HEK293T (cell line): ENCODE data around the gene DOK1.

Experiments
- CTCF ChIA-PET: fragments of 350-600 bp; formaldehyde crosslinking; extraction: SDS; loops from one replicate; lab custom pipeline; 2021; ENCODE audit warnings: antibody characterized with exemption, inconsistent platforms; lab: Yijun Ruan, JAX
- POLR2A ChIA-PET: fragments of 350-600 bp; formaldehyde crosslinking; extraction: SDS; loops from one replicate; lab custom pipeline; 2020; ENCODE audit warnings: antibody characterized with exemption, inconsistent platforms; lab: Yijun Ruan, JAX
- DNase-seq: peaks from one replicate; pipeline ENCODE4 v3.0.0; 2012; ENCODE audit warnings: mixed read lengths; ENCODE audit errors: extremely low spot score
- ARNT ChIP-seq: fragments of 450-650 bp; IDR thresholded peaks from 2 replicates; pipeline ENCODE4 v1.6.1; 2017; ENCODE audit warnings: mild to moderate bottlenecking
- BHLHE40 ChIP-seq: fragments of 450-650 bp; IDR thresholded peaks from 2 replicates; pipeline ENCODE4 v1.6.1; 2016; ENCODE audit warnings: mild to moderate bottlenecking, moderate library complexity, borderline replicate concordance
- CTBP1 ChIP-seq: fragments of 450-650 bp; IDR thresholded peaks from 2 replicates; pipeline ENCODE4 v1.6.1; 2016; ENCODE audit warnings: borderline replicate concordance
- ELF4 ChIP-seq: fragments of 450-650 bp; IDR thresholded peaks from 2 replicates; pipeline ENCODE4 v1.6.1; 2017; ENCODE audit warnings: antibody characterized with exemption
- FOXA1 ChIP-seq: fragments of 450-650 bp; IDR thresholded peaks from 2 replicates; pipeline ENCODE4 v1.6.1; 2016; ENCODE audit warnings: mild to moderate bottlenecking
- FOXK2 ChIP-seq: fragments of 450-650 bp; IDR thresholded peaks from 2 replicates; pipeline ENCODE4 v1.6.1; 2016; ENCODE audit warnings: mild to moderate bottlenecking
- FOXM1 ChIP-seq: fragments of 450-650 bp; IDR thresholded peaks from 2 replicates; pipeline ENCODE4 v1.6.1; 2017; ENCODE audit warnings: mild to moderate bottlenecking, borderline replicate concordance
- HDGF ChIP-seq: fragments of 450-650 bp; IDR thresholded peaks from 2 replicates; pipeline ENCODE4 v1.6.1; 2017; ENCODE audit warnings: antibody characterized with exemption, borderline replicate concordance
- L3MBTL2 ChIP-seq: fragments of 450-650 bp; conservative IDR thresholded peaks from 2 replicates; pipeline ENCODE4 v1.6.1; 2016; ENCODE audit warnings: mild to moderate bottlenecking
- LEF1 ChIP-seq: fragments of 450-650 bp; IDR thresholded peaks from 2 replicates; pipeline ENCODE4 v1.6.1; 2017; ENCODE audit warnings: mild to moderate bottlenecking, borderline replicate concordance
- NFRKB ChIP-seq: fragments of 450-650 bp; IDR thresholded peaks from 2 replicates; pipeline ENCODE4 v1.6.1; 2016; ENCODE audit warnings: mild to moderate bottlenecking, moderate library complexity
- PKNOX1 ChIP-seq: fragments of 450-650 bp; IDR thresholded peaks from 2 replicates; pipeline ENCODE4 v1.6.1; 2016
- SP1 ChIP-seq: fragments of 450-650 bp; IDR thresholded peaks from 2 replicates; pipeline ENCODE4 v1.6.1; 2017
- SUZ12 ChIP-seq: fragments of 450-650 bp; IDR thresholded peaks from 2 replicates; pipeline ENCODE4 v1.6.1; 2016; ENCODE audit warnings: mild to moderate bottlenecking
- TARDBP ChIP-seq: fragments of 450-650 bp; IDR thresholded peaks from 2 replicates; pipeline ENCODE4 v1.6.1; 2016
- ZNF384 ChIP-seq: fragments of 450-650 bp; IDR thresholded peaks from 2 replicates; pipeline ENCODE4 v1.6.1; 2016

Gene DOK1

GRCh38 chr2:74551942-74552913 lies 2.3 kb upstream of the DOK1 start:
- TF ChIP-seq SP1 (no peak), PKNOX1 (no peak), LEF1 (no peak), ARNT (no peak), L3MBTL2 (no peak), ZNF384 (no peak), FOXA1 (no peak), BHLHE40 (no peak), FOXM1 (no peak), TARDBP (no peak), NFRKB (no peak), FOXK2 (no peak), ELF4 (no peak), CTBP1 (no peak), HDGF (no peak)
- ChIA-PET POLR2A (interaction anchor here (2.3 kb wide), 1 partner anchor 18 kb away, joined by 5 read pairs; no protein-coding TSS in a partner anchor), CTCF (interaction anchor here (0.6 kb wide), 1 partner anchor 65 kb away, joined by 5 read pairs; no protein-coding TSS in a partner anchor)
- DNase-seq = no peak

GRCh38 chr2:74552914-74553811 lies 1.4 kb upstream of the DOK1 start:
- peak; percentile 30 for DNase-seq
- ChIA-PET CTCF (no interaction called here), POLR2A (interaction anchor here (0.9 to 1.6 kb wide), 5 partner anchors 15 to 95 kb away, joined by 3 to 6 read pairs (median 3); partner anchors contain the start of genes AUP1, HTRA2 and WBP1)
- TF ChIP-seq HDGF (0 out of 2 replicates have a peak, but pooled peaks have one; percentile 46), BHLHE40 (no peak), SUZ12 (no peak), CTBP1 (no peak), PKNOX1 (no peak)

GRCh38 chr2:74554820-74555531 lies 456 bp downstream of the DOK1 start:
- DNase-seq = no peak
- ChIA-PET CTCF (no interaction called here), POLR2A (interaction anchor here (1.2 kb wide), 1 partner anchor 48 kb away, joined by 4 read pairs; no protein-coding TSS in a partner anchor)
- no peak for TF ChIP-seq LEF1
- no peak for TF ChIP-seq PKNOX1
- no peak for TF ChIP-seq ZNF384
- no peak for TF ChIP-seq SUZ12
- TF ChIP-seq HDGF = no peak
- TF ChIP-seq FOXK2 = no peak
- no peak for TF ChIP-seq FOXA1
- TF ChIP-seq BHLHE40 = no peak
- no peak for TF ChIP-seq SP1
- no peak for TF ChIP-seq FOXM1

- TF ChIP-seq HDGF (no peak), CTBP1 (no peak), FOXM1 (no peak), TARDBP (no peak), BHLHE40 (no peak)
- ChIA-PET POLR2A (interaction anchor here (1.2 kb wide), 1 partner anchor 49 kb away, joined by 4 read pairs; no protein-coding TSS in a partner anchor), CTCF (no interaction called here)
- DNase-seq = no peak
These were observed 1.1 kb downstream of the DOK1 start for GRCh38 chr2:74555610-74556103.

GRCh38 chr2:74556159-74556558 lies 1.6 kb downstream of the DOK1 start:
- no peak for DNase-seq
- CTCF ChIA-PET = no interaction called here
- POLR2A ChIA-PET = interaction anchor here (1.2 kb wide), 1 partner anchor 49 kb away, joined by 4 read pairs; no protein-coding TSS in a partner anchor
- TF ChIP-seq L3MBTL2 = no peak
- no peak for TF ChIP-seq PKNOX1
- no peak for TF ChIP-seq ARNT
- TF ChIP-seq CTBP1 = no peak
- TF ChIP-seq SUZ12 = no peak
